ENCODE results near the gene USH1C. TPM values are rescaled to one million over a fixed set of nuclear protein-coding genes. Genes with fewer than 3 reads are reported as not detected.

The USH1C gene
- polyA plus RNA-seq, 3 donors: not detected

DNA sequence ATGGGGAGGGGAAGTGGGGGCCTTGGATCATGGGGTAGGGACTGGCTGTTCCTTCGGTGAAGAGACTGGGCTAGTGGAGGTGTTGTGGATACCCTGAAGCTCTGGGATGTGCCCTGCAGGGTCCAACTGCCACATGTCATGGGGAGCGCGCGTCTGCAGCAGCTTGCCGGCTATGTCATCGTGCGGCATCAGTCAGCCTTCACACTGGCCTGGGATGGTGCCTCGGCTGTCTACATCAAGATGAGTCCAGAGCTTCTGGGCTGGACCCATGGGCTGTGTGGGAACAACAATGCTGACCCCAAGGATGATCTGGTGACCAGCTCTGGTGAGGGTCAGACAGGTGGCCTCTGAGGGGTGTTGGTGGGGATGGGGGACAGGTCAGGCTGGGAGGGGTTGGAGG is 12.8 kb upstream of the USH1C start:
- Histone ChIP-seq H3K27me3 (ENCODE audit: control insufficient read depth in 2 of 2, insufficient read depth in 2 of 2, low read length in 2 of 2) (no peaks in the 10 kb centered on the region), H3K9me3 (replicated peaks in 1 of 2; ENCODE audit: control insufficient read depth in 1 of 2, insufficient read depth in 1 of 2, low read length in 2 of 2) (no peaks in the 10 kb centered on the region), H3K4me2 (replicated peaks; ENCODE audit: extremely low read depth, low read length, poor library complexity, severe bottlenecking) (no peak overlapping the region), H3K4me3 (replicated peaks in 1 of 3; ENCODE audit: low read depth in 2 of 3, low read length in 3 of 3) (no peak overlapping the region), H2AFZ (ENCODE audit: insufficient read depth, low read depth, low read length, poor library complexity, severe bottlenecking) (no peak overlapping the region), H3K36me3 (replicated peaks in 1 of 2; ENCODE audit: control insufficient read depth in 1 of 2, insufficient read depth in 2 of 2, low read length in 2 of 2) (no peaks in the 10 kb centered on the region), H3K27ac (ENCODE audit: low read depth in 1 of 2, low read length in 2 of 2) (no peak overlapping the region), H3K4me1 (ENCODE audit: control insufficient read depth in 1 of 2, insufficient read depth in 2 of 2, low read length in 2 of 2) (no peaks in the 10 kb centered on the region), H3K79me2 (ENCODE audit: insufficient read depth, low read length) (no peaks in the 10 kb centered on the region), H3K9ac (ENCODE audit: insufficient read depth, low read length, poor library complexity, severe bottlenecking) (no peak overlapping the region), H4K20me1 (ENCODE audit: insufficient read depth, low read length) (no peaks in the 10 kb centered on the region)
- TF ChIP-seq, protein P1, sequence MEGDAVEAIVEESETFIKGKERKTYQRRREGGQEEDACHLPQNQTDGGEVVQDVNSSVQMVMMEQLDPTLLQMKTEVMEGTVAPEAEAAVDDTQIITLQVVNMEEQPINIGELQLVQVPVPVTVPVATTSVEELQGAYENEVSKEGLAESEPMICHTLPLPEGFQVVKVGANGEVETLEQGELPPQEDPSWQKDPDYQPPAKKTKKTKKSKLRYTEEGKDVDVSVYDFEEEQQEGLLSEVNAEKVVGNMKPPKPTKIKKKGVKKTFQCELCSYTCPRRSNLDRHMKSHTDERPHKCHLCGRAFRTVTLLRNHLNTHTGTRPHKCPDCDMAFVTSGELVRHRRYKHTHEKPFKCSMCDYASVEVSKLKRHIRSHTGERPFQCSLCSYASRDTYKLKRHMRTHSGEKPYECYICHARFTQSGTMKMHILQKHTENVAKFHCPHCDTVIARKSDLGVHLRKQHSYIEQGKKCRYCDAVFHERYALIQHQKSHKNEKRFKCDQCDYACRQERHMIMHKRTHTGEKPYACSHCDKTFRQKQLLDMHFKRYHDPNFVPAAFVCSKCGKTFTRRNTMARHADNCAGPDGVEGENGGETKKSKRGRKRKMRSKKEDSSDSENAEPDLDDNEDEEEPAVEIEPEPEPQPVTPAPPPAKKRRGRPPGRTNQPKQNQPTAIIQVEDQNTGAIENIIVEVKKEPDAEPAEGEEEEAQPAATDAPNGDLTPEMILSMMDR (IDR thresholded peaks at IDR 0.05): no peak
- intact Hi-C loops (cut with micrococcal nuclease): no loop called here
- Mint-ChIP-seq H3K27me3 (ENCODE audit: low read depth in 3 of 3) (peaks cover 7 to 13% (median 8%) of the 10 kb centered on the region in 3 donors), H3K9me3 (no peaks in the 10 kb centered on the region), H3K27ac (no peak overlapping the region), H3K36me3 (no peaks in the 10 kb centered on the region), H3K4me3 (no peak overlapping the region), H3K4me1 (no peaks in the 10 kb centered on the region)
- DNase-seq: no peak
- WGBS (ENCODE audit: insufficient coverage): 93% methylated on average over 8 of the region's 8 CpGs

DNA sequence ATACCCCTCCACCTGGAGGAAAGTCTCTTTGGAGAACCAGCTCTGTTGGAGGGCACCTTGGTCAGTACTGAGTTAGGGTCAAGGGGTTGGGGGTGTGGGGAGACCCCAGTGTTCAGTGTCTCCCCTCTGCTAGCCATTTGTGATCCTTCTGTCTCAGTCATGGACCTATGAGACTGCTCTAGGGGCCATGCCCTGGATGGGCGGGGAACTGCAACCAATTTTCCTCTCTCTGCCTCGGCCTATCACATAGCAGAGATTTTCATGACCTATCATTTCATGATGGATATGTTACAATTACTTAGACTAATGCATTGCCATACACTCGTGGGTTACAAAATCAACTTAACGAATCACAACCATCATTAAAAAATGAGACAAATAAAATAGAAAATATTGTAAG is 10.3 kb upstream of the USH1C start:
- Mint-ChIP-seq H3K27ac (no peak overlapping the region), H3K9me3 (no peaks in the 10 kb centered on the region), H3K4me1 (no peaks in the 10 kb centered on the region), H3K4me3 (no peak overlapping the region), H3K36me3 (no peaks in the 10 kb centered on the region), H3K27me3 (ENCODE audit: low read depth in 3 of 3) (peaks cover 8 to 12% (median 9%) of the 10 kb centered on the region in 3 donors)
- Histone ChIP-seq H4K20me1 (ENCODE audit: insufficient read depth, low read length) (no peaks in the 10 kb centered on the region), H3K27me3 (ENCODE audit: control insufficient read depth in 2 of 2, insufficient read depth in 2 of 2, low read length in 2 of 2) (no peaks in the 10 kb centered on the region), H3K9ac (ENCODE audit: insufficient read depth, low read length, poor library complexity, severe bottlenecking) (no peak overlapping the region), H3K79me2 (ENCODE audit: insufficient read depth, low read length) (no peaks in the 10 kb centered on the region), H3K4me2 (replicated peaks; ENCODE audit: extremely low read depth, low read length, poor library complexity, severe bottlenecking) (no peak overlapping the region), H2AFZ (ENCODE audit: insufficient read depth, low read depth, low read length, poor library complexity, severe bottlenecking) (no peak overlapping the region), H3K27ac (ENCODE audit: low read depth in 1 of 2, low read length in 2 of 2) (no peak overlapping the region), H3K9me3 (replicated peaks in 1 of 2; ENCODE audit: control insufficient read depth in 1 of 2, insufficient read depth in 1 of 2, low read length in 2 of 2) (no peaks in the 10 kb centered on the region), H3K4me3 (replicated peaks in 1 of 3; ENCODE audit: low read depth in 2 of 3, low read length in 3 of 3) (no peak overlapping the region), H3K4me1 (ENCODE audit: control insufficient read depth in 1 of 2, insufficient read depth in 2 of 2, low read length in 2 of 2) (no peaks in the 10 kb centered on the region), H3K36me3 (replicated peaks in 1 of 2; ENCODE audit: control insufficient read depth in 1 of 2, insufficient read depth in 2 of 2, low read length in 2 of 2) (no peaks in the 10 kb centered on the region)
- WGBS (ENCODE audit: insufficient coverage): 100% methylated on average over 1 of the region's 4 CpGs
- DNase-seq: no peak
- intact Hi-C loops (cut with micrococcal nuclease): no loop called here
- TF ChIP-seq, protein P1 (IDR thresholded peaks at IDR 0.05): no peak

All from CD14-positive monocyte (primary cell).